ENCODE data around the gene HINFP.
A peak's percentile ranks its signal among the peaks of the same experiment; 100 is the strongest.

The HINFP gene, protein sequence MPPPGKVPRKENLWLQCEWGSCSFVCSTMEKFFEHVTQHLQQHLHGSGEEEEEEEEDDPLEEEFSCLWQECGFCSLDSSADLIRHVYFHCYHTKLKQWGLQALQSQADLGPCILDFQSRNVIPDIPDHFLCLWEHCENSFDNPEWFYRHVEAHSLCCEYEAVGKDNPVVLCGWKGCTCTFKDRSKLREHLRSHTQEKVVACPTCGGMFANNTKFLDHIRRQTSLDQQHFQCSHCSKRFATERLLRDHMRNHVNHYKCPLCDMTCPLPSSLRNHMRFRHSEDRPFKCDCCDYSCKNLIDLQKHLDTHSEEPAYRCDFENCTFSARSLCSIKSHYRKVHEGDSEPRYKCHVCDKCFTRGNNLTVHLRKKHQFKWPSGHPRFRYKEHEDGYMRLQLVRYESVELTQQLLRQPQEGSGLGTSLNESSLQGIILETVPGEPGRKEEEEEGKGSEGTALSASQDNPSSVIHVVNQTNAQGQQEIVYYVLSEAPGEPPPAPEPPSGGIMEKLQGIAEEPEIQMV

DNA sequence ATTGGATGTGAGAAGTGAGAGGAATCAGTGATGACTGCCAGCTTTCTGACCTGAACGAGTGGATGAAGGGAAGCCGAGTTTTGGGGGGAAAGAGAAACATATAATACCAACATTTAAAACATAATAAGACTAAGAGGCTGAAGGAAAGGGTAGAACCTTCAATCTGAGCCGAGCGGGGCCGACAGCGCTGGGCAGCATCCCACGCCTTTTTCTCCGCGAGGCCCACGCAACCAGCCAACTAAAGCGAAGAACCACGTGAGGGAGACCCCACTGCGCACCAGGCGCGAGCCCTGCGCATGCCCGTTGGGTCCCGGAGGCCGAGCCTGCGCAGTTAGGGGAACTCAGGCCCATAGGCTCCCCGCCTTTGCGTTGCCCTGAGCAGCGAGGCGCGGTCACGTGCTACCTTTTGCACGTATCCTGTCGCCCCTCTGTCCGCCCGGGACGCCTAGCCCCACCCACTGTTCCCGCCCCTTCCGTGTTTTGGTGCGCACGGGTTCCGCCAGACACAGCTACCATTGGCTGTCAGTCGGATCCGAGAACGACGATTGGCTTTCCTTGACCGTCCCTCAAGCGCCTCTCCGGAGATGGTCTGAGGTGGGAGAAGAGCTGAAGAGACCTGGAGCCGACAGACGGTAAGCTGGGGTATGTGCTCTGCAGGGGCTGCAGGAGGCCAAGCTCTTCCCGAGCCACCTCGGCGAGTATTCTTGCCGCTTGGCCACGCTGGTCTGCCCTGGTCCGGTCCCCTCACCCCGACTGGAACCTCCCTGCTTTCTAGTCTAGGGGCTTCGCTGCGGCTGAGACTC is at the start of gene HINFP:
Gene HINFP, plus strand, starts transcription at position 573 of the 803 bp plus-strand sequence. CDS start 5,365 bp downstream, outside the sequence.
- peak; percentile 99 for DNase-seq

DNA sequence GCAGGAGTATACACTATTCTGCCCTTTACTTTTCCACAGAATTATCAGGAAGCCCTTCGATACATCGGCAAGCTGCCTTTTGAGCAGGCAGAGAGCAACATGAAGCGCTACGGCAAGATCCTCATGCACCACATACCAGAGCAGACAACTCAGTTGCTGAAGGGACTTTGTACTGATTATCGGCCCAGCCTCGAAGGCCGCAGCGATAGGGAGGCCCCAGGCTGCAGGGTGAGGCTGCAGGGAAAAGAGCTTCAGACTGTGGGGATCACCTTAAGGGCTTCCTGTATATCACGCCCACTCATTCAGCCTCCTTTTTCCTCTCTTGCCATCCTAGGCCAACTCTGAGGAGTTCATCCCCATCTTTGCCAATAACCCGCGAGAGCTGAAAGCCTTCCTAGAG is 43.5 kb upstream of the HINFP start:
- no peak for DNase-seq

DNA sequence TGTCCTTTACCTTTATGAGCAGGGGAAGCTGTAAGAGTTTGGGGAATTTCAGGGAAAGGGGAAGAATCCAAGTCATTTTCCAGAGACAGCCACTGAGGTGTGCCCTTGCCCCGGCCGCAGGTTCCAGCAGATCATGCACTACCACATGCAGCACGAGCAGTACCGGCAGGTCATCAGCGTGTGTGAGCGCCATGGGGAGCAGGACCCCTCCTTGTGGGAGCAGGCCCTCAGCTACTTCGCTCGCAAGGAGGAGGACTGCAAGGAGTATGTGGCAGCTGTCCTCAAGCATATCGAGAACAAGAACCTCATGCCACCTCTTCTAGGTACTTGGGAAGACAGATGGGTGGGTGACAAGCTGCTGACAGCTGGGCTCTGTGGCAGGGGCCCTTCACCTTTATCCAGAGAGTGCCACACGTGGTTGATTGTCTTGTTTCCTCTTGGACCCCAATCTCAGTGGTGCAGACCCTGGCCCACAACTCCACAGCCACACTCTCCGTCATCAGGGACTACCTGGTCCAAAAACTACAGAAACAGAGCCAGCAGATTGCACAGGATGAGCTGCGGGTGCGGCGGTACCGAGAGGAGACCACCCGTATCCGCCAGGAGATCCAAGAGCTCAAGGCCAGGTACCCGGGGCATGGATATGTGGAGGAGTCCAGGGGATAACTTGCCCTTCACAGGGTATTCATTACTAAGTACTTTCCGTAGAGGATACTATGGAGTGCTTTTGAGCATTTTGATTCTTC is 42.5 kb upstream of the HINFP start:
- DNase-seq: no peak

DNA sequence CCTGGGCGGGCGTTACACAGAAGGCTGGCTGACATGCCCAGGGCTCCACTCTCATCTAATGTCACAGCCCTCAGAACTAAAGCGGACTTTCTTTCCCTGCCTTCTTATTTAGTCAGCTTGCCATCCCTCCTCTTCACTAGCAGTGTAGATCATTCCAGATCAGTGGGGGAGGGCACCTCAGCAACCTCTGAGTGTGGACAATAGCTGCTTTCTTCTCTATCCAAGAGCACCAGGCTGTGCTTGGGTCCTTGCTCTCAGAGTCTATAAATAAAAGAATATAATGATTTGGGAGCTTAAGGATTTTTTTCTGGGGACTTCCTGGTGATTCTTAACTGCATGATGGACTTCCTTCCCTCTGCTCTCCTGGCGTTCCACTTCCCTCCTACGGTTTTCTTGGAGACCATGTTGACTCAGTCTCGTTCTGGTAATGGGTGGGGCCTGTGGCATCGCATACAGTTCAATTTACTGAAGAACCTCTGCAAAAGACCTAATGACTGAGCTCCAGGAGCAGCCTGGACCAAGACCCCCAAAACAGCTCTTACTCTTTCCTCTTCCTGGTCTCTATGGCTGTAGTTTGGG is 39.6 kb upstream of the HINFP start:
- no peak for DNase-seq

DNA sequence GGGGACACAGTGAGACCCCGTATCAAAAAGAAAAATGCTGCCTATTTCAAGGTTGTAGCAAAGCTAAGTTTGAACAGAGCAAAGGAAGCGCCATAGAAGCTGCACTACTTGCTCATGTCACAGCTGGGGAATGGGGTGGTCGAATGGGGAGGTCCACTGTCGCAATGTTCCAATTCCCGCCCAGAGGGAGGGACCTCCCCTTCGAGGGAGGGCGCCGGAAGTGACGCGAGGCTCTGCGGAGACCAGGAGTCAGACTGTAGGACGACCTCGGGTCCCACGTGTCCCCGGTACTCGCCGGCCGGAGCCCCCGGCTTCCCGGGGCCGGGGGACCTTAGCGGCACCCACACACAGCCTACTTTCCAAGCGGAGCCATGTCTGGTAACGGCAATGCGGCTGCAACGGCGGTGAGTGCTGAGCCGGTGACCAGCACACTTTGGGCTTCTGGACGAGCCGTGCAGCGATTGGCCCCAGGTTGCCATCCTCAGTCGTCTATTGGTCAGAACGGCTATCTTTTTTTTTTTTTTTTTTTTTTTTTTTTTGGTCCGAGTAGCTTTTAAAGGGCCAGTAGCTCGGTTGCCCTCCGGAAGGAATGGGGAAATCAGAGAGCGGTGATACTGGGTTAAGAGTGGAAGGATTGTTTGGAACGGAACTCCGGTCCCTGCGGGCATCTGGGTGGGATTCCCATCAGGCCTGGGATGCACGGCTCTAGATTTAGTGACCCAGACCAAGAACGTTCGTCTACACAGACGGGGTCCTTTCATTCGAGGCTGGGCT is 36.5 kb upstream of the HINFP start, which contains the start of gene HMBS:
Gene HMBS, plus strand, starts transcription at position 219 of the 774 bp plus-strand sequence. Its CDS starts 153 bp downstream, at position 372.
- DNase-seq: peak; percentile 93

DNA sequence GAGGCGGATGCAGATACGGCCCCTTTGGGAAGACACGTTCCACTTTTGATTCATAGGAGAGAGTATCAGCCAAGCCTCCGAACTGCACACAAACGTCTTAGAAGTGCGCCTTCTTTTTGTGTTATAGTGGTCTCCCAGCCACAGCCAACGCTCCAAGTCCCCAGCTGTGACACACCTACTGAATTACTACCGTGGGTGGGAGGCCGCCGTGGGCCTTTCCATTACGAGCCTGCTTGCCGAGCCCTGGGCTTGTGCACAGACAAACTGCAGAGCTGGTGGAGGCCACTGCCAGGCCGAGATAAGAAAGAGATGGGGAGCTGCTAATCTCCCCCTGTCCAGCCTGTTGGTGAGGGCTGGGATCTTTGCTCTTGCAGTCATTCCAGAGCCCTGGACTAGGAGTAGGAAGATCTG is 35.9 kb upstream of the HINFP start:
- no peak for DNase-seq

DNA sequence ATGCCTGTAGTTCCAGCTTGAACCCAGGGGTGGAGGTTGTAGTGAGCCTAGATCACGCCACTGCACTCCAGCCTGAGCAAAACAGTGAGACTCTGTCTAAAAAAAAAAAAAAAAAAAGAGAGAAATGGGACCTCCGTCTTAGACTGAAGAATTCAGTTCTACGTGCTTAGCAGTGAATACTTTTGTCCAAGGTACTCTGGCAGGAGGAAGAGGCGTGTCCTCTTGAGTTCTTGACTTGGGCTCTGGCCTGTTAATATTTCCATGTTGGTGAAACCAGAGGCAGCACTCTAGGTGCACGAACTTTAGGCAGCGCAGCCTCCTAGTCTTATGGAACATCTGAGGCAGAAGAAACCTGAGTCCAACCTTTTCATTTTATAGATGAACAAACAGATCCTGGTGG is 34.3 kb upstream of the HINFP start:
- DNase-seq: no peak

DNA sequence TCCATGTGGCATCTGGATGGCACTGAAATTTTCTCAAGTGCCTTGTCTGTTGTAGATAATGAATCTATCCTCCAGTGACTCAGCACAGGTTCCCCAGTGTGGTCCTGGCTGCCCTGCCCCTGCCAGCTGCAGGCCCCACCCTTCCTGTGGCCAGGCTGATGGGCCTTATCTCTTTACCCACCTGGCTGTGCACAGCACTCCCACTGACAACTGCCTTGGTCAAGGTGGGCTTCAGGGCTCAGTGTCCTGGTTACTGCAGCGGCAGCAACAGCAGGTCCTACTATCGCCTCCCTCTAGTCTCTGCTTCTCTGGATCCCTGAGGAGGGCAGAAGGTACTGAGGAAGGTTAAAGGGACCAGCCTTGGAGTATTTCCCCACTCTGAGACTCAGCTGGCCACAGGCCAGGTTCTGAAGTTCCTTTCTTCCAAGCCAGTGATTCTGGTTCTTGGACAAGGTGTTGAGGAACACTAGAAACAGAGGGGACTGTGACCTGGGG is 33.6 kb upstream of the HINFP start:
- DNase-seq: no peak

DNA sequence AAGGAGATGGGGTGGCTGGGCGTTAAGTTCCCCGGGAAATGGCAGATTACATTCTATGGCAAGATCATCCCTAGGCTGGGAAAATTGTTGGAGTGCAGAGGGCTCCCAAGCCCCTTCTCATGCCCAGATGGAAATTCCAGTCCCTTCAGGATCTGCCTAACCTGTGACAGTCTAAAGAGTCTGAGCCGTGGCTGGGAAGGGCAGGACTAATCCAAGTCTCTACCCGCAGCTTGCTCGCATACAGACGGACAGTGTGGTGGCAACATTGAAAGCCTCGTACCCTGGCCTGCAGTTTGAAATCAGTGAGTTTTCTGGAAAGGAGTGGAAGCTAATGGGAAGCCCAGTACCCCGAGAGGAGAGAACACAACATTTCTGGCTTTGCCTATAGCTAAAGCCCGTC is 33.0 kb upstream of the HINFP start:
- no peak for DNase-seq

DNA sequence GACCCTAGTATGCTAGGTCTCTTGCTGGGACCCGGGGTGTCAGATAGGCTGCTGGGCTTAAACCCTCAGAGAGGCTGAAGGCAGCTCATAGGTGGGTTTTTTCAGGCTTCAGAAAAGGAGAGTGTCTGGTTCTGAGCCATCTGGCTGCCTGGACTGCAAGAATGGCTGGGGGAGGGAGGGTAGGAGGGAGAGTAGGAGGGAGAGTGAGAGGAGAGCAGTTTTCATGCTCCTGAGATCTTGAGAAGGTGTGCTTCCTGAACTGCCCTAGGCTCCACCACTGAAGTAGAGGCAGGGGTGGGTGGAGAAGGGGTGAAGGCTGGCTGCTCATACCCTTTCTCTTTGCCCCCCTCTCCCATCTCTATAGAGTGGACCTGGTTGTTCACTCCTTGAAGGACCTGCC is 32.1 kb upstream of the HINFP start:
- DNase-seq: no peak

DNA sequence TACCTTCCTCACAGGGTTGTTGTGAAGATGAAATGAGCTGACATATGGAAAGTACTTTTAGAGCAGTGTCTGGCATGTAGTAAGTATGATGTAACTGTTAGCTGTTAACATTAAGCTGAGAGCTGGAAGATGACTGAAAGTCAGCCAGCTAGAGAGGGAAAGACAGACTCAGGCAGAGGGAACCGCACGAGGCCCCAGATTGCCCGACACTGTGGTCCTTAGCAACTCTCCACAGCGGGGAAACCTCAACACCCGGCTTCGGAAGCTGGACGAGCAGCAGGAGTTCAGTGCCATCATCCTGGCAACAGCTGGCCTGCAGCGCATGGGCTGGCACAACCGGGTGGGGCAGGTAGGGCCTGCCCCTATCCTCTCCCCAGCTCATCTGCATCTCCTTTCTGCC is 30.2 kb upstream of the HINFP start:
- DNase-seq: no peak

DNA sequence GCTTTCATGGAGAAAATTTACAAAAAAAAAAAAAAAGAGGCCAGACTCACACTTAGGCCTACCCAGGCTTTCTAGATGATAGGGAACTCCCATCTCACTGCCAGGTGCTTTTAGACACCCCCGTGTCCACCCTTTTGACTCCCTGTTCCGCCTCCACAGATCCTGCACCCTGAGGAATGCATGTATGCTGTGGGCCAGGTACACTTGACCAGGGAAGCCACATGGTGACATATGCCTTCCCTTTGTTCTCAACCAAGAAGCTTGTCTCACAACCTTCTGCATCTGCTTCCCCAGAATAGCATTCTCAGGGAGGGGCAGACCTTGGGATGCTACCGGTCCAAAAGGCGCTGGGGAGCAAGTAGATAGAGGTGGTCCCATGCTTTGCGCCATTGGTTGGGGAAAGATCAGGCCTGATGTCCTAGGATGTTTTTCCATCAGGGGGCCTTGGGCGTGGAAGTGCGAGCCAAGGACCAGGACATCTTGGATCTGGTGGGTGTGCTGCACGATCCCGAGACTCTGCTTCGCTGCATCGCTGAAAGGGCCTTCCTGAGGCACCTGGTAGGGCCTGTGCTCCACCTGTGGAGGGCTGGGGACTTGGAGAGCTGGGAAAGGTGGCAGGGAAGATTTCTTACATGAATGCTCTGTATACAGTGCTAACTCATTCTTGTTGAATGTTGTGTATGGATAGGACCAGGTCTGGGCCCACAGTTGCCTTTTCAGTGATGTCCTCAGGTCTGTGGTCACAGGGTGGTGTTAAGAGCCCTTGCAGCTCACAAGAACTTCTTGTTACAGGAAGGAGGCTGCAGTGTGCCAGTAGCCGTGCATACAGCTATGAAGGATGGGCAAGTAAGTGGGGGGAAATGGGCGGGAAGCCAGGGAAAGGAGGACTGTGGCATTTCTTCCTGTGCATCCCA is 29.2 kb upstream of the HINFP start:
- no peak for DNase-seq

DNA sequence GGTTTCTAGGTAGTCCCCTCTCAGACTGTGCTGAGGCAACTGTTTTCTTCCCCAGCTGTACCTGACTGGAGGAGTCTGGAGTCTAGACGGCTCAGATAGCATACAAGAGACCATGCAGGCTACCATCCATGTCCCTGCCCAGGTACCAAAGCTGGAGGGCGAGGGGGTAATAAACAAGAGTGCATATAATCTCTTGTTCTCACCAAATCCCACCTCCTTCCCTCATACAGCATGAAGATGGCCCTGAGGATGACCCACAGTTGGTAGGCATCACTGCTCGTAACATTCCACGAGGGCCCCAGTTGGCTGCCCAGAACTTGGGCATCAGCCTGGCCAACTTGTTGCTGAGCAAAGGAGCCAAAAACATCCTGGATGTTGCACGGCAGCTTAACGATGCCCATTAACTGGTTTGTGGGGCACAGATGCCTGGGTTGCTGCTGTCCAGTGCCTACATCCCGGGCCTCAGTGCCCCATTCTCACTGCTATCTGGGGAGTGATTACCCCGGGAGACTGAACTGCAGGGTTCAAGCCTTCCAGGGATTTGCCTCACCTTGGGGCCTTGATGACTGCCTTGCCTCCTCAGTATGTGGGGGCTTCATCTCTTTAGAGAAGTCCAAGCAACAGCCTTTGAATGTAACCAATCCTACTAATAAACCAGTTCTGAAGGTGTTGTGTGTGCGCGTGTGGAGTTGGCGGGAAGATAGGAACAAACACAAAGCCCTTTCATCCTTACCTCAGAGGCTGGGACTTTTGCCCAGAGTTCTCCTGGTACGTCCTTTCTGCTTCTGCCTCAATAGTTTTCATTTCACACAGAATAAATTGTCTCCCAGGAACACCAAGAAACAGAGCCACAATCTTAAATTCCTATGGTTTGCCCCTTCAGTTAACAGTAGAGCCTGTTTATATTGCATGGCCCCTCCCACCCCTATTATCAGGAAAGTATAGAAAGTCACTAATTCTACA is 28.2 kb upstream of the HINFP start:
- no peak for DNase-seq

DNA sequence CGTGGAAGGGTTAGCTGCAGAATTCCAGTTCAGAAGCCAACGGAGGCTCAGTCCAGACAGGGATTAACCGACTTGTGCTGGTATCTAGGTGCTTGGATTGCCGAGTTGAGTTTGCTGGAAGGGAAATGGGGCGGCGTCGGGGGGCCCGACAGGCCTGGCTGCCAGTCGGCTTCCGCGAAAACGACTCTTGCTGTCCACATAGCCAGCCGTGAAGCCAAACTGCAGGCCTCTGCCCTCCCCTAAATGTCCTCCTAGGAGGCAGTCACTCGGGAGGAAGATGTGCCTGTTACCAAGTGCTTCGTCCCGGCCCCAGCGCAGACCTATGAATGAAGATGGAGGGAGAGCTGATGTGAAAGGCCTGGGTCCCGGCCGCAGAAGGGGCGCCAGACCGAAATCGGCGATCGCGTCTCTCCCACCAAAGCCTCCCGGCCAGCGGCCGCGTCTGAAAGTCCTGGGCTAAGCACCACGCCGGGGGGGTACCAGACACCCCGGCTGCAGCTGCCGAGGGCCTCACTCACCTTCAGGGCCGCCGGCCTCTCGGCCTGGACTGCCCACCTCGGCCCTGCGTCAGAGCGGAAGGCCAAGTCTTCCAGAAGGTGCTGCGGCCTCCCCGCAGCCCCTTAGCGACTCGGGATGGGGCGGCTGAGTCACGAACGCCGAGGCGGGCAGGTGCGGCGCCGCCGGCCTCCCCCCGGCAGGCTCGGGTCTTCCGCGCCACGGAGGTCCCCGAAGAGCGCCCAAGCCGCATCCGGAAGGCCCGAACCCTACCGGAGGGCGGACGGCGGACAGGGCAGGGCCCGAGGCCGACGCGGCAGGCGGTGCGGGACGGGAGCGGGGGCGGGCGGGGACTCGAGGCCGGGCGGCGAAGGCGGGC is 27.2 kb upstream of the HINFP start:
- DNase-seq: no peak

DNA sequence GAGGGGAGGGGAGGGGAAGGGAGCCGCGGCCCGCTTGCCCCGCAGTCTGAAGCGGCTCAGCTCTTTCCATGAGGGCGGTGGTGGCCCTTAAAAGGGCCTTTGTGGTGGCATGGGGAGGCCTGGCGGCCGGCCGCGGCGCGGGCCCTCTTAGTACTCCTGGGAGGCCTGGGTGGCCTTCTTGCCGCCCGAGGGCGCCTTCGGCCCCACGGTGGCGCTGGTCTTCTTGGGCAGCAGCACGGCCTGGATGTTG is 26.6 kb upstream of the HINFP start:
- DNase-seq: no peak

DNA sequence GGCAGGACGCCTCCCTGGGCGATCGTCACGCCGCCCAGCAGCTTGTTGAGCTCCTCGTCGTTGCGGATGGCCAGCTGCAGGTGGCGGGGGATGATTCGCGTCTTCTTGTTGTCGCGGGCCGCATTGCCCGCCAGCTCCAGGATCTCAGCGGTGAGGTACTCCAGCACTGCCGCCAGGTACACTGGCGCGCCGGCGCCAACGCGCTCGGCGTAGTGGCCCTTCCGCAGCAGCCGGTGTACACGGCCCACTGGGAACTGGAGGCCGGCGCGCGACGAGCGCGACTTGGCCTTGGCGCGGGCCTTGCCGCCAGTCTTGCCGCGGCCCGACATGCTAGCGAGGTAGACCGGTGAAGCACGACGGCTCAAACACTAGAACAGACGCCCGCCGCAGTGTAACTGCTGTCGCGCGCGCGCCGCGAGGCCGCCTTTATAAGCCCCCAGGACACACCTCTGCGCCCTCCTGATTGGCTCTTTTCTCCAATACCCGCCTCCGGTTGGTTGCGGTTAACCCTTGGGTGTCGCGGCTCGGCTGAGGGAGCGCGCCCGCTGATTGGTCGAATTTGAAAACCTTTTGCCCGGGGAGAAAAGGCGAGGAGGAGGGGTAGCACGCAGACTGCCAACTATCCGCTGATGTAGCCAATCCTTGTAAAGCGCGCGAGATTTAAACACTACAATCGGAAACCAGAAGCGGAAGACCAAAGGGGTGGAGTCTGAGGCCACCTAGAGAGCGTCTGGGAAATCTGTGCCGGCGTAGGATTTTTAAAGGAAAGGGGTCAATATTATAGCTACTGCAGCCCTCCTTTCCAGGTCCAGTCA is 26.1 kb upstream of the HINFP start:
- peak; percentile 100 for DNase-seq

DNA sequence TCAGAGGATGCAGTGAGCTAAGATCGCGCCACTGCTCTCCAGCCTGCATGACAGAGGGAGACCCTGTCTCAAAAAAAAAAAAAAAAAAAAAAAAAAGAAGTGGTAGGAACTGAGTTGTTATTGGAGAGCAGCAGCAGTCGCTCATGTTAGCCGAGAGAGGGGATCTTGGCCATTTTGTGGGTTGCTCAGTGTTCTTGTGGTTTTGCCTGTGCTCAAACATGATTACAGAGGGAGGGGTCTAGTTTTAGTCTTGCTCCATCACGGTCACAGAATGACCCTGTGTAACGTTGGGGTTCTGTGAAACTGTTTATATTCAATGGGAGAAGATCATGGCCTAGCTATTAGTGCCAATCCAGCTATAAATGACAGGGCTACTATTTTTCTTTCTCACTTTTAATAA is 21.7 kb upstream of the HINFP start:
- no peak for DNase-seq
